CD1c-positive myeloid dendritic cell (primary cell): ENCODE data around the gene ENDOU.

ENCODE experiments used
- DNase-seq: peaks from one replicate; pipeline ENCODE4 v3.0.0-alpha.2; 2016; ENCODE audit errors: extremely low spot score

The ENDOU gene

DNA sequence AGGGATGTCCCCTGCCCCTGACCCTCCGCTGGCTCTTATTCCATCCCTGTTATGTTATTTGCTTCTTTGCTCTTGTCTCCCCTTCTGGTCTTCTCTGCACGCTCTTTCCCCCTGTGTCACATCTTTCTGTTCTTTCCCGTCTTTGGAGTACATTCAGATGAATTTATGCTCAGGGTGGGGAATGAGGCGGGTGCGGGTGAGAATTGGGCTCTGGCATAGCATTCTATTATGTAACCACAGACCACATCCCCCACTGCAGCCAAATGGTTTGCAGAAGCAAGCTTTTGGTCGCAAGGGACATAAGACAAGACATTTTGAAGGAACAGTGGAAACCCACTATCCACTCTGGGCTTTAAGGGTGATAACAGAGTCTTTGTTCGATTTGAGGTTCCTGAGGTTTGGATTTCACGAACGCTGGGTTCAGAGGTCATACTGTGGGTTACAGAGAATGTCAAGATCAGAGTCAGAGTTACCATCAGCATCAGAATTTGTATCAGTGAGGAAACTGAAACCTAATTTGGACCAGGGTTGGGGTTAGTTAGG, 3.8 kb downstream of the ENDOU start:
- DNase-seq, result no peak

DNA sequence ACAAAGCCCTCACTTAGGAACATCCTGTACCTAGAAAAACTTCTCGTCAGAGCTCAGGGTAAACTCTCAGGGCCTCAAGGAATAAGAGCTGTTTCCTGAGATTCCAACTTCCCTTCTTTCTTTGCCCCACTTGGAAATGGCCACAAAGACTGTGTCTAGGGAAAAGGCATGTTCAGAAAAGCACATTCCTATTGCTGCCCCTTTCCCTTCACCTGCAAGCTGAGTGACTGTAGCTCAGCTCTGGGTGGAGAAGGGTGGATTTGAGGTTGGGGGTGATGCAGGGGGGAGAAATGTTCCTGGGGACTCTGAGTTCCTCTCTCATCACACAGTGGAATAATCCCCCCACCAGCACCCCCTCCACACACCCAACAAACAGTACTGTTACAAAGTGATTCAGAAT, 6.8 kb downstream of the ENDOU start:
- no peak for DNase-seq

DNA sequence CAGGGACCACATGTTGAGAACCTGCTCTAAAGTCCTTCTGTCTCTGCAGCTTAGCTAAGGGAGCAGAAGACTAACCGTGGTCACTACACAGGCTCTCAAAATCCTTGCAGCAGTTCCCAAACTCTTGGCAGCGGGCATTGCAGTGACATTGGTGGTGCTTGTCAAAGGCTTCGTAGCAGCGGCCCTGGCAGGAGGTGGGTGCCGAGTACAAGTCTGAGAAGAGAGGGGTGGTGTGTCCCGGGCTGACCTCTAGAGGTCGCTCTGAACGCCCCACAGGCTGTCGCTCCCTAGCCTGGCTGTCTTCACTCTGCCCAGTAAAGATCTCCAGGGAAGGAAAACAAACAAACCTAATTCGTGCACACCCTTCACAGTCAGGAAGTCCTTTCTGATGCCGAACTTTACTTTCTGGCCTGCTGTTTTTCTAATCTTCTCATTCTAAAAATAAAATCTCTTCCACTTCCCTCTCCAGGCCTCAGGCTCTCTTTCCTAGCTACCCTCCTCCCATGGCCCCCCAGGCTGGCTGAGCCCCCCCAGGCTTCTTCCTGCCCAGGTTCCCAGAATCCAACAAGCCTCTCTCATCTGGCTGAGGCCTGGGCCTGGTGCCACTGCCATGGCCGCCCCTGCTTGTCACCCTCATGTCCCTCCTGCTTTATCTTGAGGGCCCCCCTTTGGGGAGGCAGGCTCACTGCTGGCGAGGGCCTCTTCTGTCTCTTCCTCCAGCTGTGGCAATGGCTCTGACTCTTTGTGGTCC, 7.7 kb downstream of the ENDOU start:
- DNase-seq, result peak; percentile 64

DNA sequence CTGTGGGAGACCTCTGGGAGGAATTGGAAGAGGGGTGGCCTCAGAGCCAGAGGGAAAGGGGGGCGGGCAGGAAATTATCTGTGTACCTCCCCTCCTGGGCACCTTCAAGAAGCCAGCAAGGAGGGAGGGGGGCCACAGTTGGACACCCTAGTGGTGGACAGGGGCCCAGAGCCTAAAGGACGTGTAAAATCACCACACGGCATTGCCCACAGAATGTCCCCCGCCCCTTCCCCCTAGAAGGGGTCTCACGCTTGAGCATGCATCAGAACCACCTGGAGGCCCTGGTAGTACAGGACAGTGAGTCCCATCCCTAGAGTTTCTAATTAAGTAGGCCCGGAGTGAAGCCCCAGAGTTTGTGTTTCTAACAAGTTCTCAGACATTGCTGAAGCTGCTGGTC, 8.2 kb downstream of the ENDOU start:
- DNase-seq, result no peak

DNA sequence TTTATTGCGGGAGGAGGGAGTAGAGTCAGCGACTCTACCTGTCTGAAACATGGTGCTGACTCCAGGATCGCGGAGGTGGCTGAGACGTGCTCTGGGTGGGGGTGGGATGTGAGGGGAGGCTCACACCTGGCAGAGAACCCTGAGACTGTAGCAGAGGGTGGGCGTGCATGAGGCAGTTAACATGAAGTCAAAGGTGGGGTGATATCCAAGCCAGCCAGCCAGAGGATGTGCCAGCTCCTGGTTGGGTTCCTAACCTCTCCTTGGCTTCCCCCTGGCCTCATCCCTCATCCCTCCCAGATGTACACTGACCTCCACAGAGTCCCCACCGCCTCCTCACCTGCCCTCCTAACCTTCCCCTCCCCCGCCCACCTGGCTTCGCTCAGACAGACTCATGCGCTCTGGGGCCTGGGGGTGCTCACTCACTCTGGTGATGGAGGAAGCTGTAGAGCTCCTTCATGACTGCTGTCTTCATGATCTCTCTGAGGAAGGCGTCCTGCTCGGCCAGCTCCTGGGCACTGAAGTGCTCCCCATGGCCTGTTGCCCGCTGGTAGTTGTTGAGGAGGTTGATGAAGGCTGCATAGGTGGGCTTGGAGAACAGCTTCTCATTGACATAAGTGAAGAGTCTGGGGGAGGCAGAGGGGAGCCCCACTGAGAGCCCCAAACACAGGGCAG, 9.3 kb downstream of the ENDOU start:
- DNase-seq, result no peak

DNA sequence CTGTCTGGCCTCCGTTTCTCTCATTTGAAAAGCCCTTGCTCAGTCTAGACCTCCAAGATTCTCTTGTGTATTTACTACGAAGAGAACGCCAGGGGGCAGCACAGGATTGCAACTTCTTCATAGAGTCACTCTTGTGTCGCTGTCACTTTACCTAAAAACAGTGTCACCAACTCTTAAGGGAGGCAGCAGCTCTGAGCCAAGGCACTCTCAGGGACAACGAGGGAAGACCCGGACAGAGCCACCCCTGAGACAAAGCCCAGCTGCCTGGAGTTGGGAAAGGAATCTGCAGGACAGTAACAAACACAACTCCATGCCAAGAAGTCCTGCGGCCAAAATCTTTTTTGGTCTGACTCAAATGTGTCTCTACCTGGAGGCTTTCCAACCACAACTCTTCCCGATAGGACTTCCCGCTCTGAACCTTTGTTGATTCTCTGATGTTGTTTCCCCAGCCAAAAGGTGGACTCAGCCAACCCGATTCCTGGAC, 9.9 kb downstream of the ENDOU start:
- peak; percentile 89 for DNase-seq

DNA sequence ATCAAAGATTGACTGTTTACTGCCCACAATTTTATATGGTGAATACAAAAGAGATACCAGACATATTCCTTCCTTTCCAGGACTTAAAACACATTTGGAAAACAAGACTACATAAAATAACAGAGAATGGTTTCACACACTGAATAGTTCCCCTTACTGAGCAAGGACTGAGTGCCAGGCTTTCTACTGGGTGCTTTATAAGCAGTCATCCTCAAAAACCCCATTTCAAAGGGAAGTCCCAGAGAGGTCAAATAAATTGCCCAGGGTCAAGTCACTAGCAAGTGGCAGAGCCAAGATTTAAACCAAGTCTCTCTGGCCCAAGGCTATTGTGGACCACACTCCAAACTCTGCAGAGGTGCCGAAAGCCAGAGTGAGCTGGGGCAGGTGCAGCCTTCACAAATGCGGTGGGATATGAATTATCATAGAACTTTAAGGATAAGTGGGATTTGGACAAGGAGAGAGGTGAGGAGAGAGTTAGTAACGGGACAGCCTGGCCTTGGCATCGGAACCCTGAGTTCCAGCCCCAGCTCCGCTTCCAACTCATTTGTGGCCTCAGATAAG, 10.4 kb downstream of the ENDOU start:
- peak; percentile 60 for DNase-seq

DNA sequence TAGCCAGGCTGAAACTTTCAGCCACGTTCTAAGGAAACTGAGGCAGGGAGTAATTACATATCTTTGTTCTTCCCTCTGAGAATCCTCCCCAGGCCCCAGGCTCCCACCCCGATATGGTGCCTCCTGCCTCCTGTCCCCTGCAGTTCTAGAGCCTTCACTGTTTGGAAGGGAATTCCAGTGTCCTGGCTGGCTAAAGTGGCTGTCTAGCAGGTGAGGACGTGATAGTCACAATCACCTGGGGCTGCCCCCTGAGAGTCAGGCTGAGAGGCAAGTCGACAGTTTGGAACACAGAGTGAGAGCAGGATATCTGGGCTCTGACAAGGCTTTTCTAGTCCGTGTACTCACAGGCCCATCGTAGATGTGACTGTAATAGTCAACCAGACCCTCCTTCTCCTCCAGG, 13.1 kb downstream of the ENDOU start:
- no peak for DNase-seq

DNA sequence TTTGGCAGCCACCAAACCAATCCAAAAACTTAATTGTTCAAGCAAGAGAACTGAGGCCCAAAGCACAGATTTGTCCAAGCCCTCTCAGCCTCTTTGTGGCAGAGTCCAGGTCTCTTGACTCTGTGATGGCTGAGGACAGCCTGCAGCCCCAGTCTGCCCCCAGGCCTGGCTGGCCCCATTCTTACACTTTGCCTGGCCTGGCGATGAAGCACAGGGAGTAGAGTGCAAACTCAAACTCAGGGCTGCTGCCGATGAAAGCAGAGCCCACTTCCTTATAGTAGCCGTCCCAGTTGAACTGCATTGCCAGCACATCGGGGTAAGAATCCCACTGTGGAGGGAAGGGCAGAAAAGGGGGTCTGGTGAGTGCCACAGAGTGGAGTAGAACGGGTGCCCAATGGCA, 13.8 kb downstream of the ENDOU start:
- no peak for DNase-seq

DNA sequence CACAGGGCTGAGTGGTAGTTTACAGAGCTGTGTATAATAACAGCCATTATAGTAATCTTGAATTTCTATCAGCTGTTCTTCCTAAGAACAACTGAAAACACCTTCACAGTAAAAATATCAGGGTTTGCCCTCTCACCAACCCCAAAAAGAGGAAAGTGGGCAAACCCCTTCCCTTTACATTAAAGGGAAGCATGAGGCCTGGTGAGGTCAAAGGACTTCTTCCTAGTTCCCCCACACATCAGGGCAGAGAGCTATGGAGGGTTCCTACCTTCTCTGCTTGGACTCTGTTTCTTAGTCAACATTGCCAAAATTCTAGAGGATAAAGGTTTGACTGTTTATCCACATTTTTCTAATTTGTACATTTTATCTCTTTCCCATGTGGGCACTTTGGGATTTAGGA, 15.0 kb downstream of the ENDOU start:
- peak; percentile 73 for DNase-seq

DNA sequence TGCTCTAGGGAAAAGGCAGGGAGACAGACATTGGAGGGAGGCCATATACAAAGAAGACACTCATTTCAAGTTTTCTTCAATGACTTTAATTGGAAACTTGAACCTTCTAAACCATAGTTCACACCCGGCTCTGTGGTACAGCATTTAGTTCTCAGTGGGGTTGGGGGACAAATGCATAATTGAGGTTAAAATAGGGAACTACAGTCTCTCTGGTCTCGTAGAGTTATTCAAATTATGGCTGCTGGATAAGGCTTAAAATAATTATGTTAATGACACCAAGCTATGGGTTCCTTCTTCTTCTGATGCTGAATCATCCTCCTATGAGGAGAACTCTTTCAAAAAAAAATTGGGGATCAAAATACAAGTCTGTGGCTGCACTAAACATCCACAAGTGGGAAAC, 15.6 kb downstream of the ENDOU start:
- DNase-seq, result peak; percentile 44

DNA sequence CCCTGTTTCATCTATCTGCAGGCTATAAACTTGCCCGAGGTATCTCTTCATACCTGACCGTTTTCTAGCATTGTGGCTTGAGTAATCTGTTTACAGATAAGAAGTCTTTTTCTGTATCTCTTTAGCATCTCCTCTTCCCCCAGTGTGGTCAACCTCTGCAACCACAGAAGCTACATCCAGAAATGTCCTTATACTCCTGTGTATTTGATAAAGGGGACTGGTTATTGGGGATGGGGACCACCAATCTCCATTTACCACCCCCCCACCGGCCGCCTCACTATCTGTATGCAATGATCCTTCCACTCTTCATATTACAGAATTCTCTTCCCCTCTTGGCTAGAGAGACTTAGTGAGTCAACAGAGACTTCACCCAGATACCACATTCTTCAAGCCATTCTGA, 16.1 kb downstream of the ENDOU start:
- no peak for DNase-seq

DNA sequence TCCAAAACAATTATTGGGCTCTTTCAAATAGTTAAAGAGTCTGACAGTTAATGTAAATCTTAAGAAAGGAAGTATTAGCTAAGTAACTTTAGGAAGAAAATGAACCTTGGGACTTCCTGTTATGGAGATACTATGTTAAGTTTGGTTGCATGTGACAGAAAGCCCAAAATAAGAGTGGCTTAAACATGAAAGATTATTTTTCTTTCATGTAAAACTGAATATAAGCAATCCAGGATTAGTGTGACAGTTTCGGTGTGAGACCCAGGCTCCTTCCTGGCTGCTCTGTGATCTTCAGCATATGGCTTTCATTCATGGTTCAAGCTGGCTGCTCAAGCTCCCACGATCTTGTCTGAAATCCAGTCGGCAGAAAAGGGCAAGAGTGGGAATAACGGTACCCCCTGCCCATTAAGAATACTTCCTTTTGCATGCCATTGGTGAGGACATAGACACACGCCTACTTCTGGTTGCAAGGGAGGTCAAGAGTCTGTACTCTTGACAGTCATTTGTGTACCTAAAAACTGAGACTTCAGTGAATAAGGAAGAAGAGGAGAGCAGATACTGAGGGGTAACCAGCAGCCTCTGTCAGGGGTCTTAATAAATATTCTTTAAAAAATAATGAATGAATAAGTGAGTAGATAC, 17.3 kb downstream of the ENDOU start:
- DNase-seq, result peak; percentile 54

DNA sequence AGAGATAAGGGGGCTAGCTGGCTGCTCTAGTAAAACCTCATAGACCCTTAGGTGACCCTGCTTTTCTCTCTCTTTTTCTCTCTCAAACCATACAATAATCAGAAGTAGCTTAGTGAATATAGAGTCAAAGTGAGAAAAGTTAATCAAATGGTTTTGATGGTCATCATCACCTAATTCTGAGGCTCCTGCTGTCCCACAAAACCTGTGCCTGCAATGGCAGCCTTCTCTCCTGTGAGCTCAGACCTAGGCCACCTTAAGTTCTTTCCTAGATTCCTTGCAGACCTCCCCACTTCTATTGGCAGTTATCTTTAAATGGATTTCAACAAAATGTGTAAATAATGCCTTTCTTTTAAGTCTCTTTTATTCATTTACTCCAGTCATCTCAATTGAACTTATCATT, 17.9 kb downstream of the ENDOU start:
- no peak for DNase-seq

DNA sequence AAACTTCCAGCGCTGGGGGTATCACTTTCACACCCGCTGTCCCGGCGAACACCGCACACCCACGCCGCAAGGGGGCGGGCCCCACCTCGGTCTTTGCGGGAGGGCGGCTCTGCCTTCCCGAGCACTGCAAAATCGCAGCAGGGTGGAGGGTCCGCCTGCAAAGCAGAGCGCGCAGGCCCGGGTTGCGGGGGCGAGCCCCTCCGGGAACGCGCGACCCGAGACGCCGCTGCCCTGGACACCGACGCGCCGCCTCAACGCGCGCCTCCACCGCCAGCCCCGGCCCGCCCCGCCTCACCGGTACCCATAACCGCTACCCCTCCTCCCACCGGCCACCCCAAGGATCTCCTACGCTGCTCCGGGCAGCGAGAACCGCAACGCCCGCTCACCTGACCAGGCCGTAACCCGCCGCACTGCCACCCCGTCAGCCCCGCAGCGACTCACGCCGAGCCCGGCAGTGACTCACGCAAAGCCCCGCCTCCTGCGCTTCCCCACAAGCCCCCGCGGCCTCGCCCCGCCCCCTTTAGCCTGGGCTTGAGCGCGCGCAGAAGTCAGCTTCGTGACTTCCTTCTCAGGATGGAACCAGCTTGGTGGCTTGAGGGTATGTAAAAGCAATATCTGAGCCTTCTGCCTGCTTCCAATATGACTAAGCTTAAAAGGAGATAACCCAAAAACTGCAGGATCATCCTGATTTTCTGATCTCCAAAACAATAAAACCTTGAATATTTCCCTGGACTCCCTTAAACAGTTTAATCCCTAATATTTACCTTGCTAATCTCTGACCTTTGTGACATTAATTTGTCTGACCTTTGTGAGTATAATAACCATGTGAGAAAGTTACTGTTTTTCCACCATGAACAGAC, 19.5 kb downstream of the ENDOU start, which contains the start of gene RPAP3:
RPAP3 (minus strand) TSS at position 465 of the 860 bp plus-strand sequence. CDS start 3,190 bp downstream, outside the sequence.
- peak; percentile 99 for DNase-seq

DNA sequence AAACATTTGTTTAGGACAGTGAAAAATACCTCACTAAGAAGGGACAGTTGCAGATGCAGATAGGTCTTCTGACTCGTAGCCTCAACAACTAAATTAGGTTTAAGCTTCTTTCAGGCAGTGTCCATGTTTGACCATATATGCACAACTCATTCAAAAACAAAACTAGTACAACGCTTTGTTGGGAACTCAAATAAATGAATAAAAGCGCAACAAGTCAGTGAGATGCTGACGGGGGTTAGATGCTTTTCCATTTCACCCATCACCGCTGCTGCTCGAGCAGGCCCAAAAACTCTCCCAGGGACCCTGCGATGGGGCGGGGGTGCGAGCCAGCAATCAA, 20.1 kb downstream of the ENDOU start:
- DNase-seq, result no peak

DNA sequence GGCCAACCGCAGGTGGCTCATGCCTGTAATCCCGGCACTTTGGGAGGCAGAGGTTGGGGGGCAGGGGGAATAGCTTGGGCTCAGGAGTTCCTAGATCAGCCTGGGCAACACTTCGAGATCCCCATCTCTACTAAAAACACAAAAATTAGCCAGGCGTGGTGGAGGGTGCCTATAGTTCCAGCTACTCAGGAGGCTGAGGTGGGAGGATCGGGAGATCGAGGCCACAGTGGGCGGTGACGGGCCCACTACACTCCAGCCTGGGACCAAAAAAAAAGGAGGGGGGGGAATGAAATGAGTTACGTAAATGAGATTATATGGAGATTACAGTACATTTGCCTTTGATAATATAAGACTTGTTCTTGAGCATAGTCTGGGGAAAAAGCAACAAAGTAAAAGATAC, 20.6 kb downstream of the ENDOU start:
- DNase-seq, result no peak

DNA sequence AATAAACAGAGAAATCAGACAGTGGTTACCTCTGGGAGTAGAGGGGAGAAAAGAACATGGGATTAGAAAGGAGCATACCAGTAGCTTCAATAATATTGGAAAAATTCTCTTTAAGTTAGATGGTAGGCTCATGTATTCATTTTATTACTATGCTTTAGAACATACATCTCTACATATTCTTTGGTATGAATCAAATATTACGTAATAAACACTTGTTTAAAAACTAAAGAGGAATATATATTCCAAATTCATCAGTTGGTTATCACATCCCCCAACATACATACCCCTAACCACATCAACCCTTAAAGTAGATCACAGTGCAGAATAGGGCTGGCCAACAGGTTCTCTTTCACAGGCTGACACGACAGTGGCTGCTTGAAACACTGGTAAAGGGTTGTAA, 25.0 kb downstream of the ENDOU start:
- DNase-seq, result no peak

DNA sequence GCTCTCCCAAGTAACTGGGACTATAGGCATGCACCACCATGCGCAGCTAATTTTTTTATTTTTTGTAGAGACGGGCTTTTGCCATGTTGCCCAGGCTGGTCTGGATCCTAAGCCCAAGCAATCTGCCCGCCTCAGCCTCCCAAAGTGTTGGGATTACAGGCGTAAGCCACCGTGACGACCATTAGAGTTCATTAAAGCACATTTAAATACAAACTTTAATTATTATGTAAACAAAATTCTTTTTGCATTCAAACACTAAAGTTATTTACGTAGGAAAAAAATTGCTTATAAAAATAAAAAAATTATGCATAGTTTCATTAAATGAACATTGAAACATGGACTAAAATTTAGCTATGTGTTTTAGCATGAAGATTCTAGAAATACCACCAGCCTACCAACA, 26.7 kb downstream of the ENDOU start:
- no peak for DNase-seq

DNA sequence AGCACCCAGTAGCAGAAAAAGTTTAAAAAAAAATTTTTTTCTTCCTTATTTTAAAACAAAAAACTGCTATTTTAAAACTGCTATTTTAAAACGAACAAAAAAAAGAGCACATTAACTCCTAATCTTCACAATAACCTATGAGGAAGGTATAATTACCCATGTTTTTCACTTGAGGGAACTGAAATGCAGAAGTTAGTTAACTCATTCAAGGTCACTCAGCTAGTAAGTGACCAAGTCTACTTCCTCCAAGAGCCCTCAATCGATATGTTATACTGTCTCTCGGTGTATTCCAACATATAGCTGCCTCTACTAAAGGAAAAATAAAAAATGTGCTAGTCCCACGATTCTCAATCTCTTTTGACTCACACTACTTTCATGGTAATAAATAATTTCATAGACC, 27.2 kb downstream of the ENDOU start:
- peak; percentile 72 for DNase-seq

DNA sequence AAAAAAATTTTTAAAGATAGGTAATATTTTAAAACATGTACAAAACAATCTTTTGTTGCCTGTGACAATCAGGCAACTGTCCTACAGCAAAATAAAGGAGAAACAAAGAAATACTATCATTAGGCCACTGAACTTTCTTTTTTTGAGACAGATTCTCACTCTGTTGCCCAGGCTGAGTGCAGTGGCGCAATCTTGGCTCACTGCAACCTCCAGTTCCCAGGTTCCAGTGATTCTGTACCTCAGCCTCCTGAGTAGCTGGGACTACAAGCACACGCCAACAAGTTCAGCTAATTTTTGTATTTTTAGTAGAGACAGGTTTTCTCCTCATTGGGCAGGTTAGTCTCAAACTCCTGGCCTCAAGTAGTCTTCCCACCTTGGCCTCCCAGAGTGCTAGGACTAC, 36.1 kb downstream of the ENDOU start:
- no peak for DNase-seq
